B cell (primary cell): ENCODE data around the gene MRTFB. TPM values are rescaled to one million over a fixed set of nuclear protein-coding genes. Genes with fewer than 3 reads are reported as not detected.

ENCODE experiments used
- ATAC-seq: fragments of 200-7000 bp; cut with Tn5 transposase; one replicate; pipeline ENCODE4 v1.10.0; 2021; ENCODE audit warnings: low read depth, mild to moderate bottlenecking, moderate number of reproducible peaks, moderate library complexity
- CTCF ChIA-PET: fragments of 350-600 bp; sonication (Branson Sonifier 250); formaldehyde crosslinking; loops from one replicate; lab custom pipeline; 2021; ENCODE audit warnings: antibody characterized with exemption, inconsistent platforms; lab: Charles Lee
- POLR2A ChIA-PET: fragments of 350-600 bp; sonication (Branson Sonifier 250); formaldehyde crosslinking; loops from one replicate; lab custom pipeline; 2021; ENCODE audit warnings: antibody characterized with exemption; lab: Charles Lee
- DNase-seq: peaks from one replicate; pipeline ENCODE4 v3.0.0; 2013
- H2AFZ ChIP-seq: 2 replicates; pipeline ENCODE4 v1.6.1; 2012; ENCODE audit warnings: mild to moderate bottlenecking, low read depth, low read length; ENCODE audit not compliant: insufficient read depth, poor library complexity, severe bottlenecking
- H3K27ac ChIP-seq, 2 donors: 1 replicate in 1 of 2; 2 replicates in 1 of 2; pipeline ENCODE4 v1.5.1; 2012 to 2013; ENCODE audit warnings: low read length in 2 of 2, mild to moderate bottlenecking in 2 of 2, moderate library complexity in 1 of 2
- H3K27me3 ChIP-seq, 4 experiments: fragments of 200-600 bp in 1 of 4; sonication (generic) in 1 of 4; replicated peaks in 1 of 4; 1 replicate in 2 of 4; 2 replicates in 2 of 4; pipeline versions ENCODE4 v1.6.1 to v1.7.0; 2013 to 2016; ENCODE audit warnings: low read length in 3 of 4, mild to moderate bottlenecking in 2 of 4, mixed read lengths in 1 of 4, moderate library complexity in 1 of 4; ENCODE audit not compliant: insufficient read depth in 4 of 4, control insufficient read depth in 3 of 4; ENCODE audit errors: control extremely low read depth in 1 of 4
- H3K36me3 ChIP-seq, 2 experiments: replicated peaks in 1 of 2; 1 replicate in 1 of 2; 2 replicates in 1 of 2; pipeline versions ENCODE4 v1.6.1 to v1.7.1; 2013; ENCODE audit warnings: low read length in 1 of 2; ENCODE audit not compliant: insufficient read depth in 2 of 2, control insufficient read depth in 1 of 2; ENCODE audit errors: control extremely low read depth in 1 of 2, extremely low read depth in 1 of 2
- H3K4me1 ChIP-seq, 2 donors: fragments of 200-600 bp in 1 of 2; sonication (generic) in 1 of 2; 1 replicate in 1 of 2; 2 replicates in 1 of 2; pipeline versions ENCODE4 v1.5.1 to v1.6.1; 2013 to 2017; ENCODE audit warnings: low read length in 2 of 2; ENCODE audit not compliant: control insufficient read depth in 2 of 2, insufficient read depth in 2 of 2
- H3K4me2 ChIP-seq: replicated peaks from 2 replicates; pipeline ENCODE3; 2012; ENCODE audit warnings: mild to moderate bottlenecking, low read depth, low read length; ENCODE audit not compliant: poor library complexity, severe bottlenecking
- H3K4me3 ChIP-seq, 5 experiments: fragments of 200-600 bp in 1 of 5; sonication (generic) in 1 of 5; 1 replicate in 3 of 5; 2 replicates in 2 of 5; pipeline versions ENCODE4 v1.5.1 to v1.7.0; 2011 to 2016; ENCODE audit warnings: low read length in 4 of 5, mild to moderate bottlenecking in 4 of 5, low read depth in 2 of 5, control low read depth in 1 of 5, moderate library complexity in 1 of 5; ENCODE audit not compliant: insufficient read depth in 1 of 5; ENCODE audit errors: control extremely low read depth in 1 of 5, extremely low read depth in 1 of 5
- H3K79me2 ChIP-seq: fragments of 200-600 bp; sonication (generic); one replicate; pipeline ENCODE4 v1.6.0; 2016; ENCODE audit warnings: low read length; ENCODE audit not compliant: control insufficient read depth, insufficient read depth
- H3K9ac ChIP-seq: fragments of 200-600 bp; sonication (generic); 2 replicates; pipeline ENCODE4 v1.6.1; 2017; ENCODE audit warnings: mild to moderate bottlenecking, low read length, moderate library complexity
- H3K9me3 ChIP-seq, 3 donors: one replicate each; pipeline versions ENCODE4 v1.6.1 to v1.7.1; 2013; ENCODE audit warnings: low read length in 2 of 3; ENCODE audit not compliant: control insufficient read depth in 2 of 3, insufficient read depth in 1 of 3; ENCODE audit errors: control extremely low read depth in 1 of 3
- H4K20me1 ChIP-seq: 2 replicates; pipeline ENCODE4 v1.6.0; 2012; ENCODE audit warnings: mild to moderate bottlenecking, low read length; ENCODE audit not compliant: insufficient read depth, control insufficient read depth, poor library complexity, severe bottlenecking
- H3K27ac Mint-ChIP-seq: one replicate; pipeline ENCODE4 v1.8.0; 2021; ENCODE audit warnings: mixed read lengths
- H3K27me3 Mint-ChIP-seq: one replicate; pipeline ENCODE4 v1.8.0; 2021; ENCODE audit warnings: mixed read lengths
- H3K4me1 Mint-ChIP-seq: one replicate; pipeline ENCODE4 v1.8.0; 2021; ENCODE audit warnings: mixed read lengths
- H3K4me3 Mint-ChIP-seq: one replicate; pipeline ENCODE4 v1.8.0; 2021; ENCODE audit warnings: mixed read lengths
- H3K9me3 Mint-ChIP-seq: one replicate; pipeline ENCODE4 v1.8.0; 2022; ENCODE audit warnings: mixed read lengths; ENCODE audit not compliant: insufficient read depth
- EZH2 ChIP-seq: IDR thresholded peaks from 2 replicates; pipeline ENCODE4 v1.6.1; 2012; ENCODE audit warnings: borderline replicate concordance, low read depth, mild to moderate bottlenecking, moderate library complexity, low read length; ENCODE audit not compliant: insufficient read depth, poor library complexity, severe bottlenecking
- whole genome bisulfite sequencing: methylation state at CpG from one replicate; pipeline ENCODE4 v1.1.5; 2013; ENCODE audit warnings: missing lambda C conversion rate; ENCODE audit not compliant: insufficient coverage; 5-methylcytosine and 5-hydroxymethylcytosine counted together
- intact Hi-C: fragments of 100-400 bp; cut with micrococcal nuclease; formaldehyde crosslinking; loops from one replicate; pipeline ENCODE4 v1.10.0; 2022
- polyA plus RNA-seq: library from polyadenylated mRNA; depleted of rRNA; stranded (reverse); fragments of >200 nt; gene quantifications from 2 replicates; pipeline ENCODE4 v1.2.3, GENCODE V29; 2012
- total RNA-seq, 2 donors: library from RNA; stranded (reverse); fragments of 120-200 nt in 1 of 2; gene quantifications; 1 replicate in 1 of 2; 2 replicates in 1 of 2; pipeline versions ENCODE4 v1.2.3 to v1.2.4, GENCODE V29; 2013 to 2022
- TF ChIP-seq, protein P1 (sequence below): fragments of 200-600 bp; IDR thresholded peaks from one replicate; pipeline ENCODE4 v1.8.0; 2022; ENCODE audit warnings: antibody characterized with exemption, mild to moderate bottlenecking

Gene MRTFB
- total and polyA plus RNA-seq, 2 donors (not counting 1 experiment from before 2014, with no cell fraction given): 6.6 to 39.5 TPM

DNA sequence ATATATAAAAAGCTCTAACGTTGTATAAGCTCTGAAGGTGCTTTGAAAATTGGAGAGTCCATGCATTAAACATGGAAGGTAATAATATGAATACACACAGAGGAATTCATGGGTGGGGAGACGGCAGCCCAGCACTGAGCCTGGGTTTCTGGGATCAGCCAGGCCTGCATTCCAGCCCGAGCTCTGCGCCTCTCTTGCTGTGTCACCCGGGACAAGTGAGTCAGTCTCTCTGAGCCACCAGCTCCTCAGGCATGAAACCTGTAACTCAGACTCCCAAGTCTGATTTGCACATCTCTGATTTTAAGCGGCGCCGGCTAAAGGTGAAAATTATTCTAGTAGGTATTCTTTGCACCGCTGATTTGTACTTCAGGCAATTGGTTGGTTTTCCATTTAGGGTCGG, 238.8 kb downstream of the MRTFB start:
- TF ChIP-seq EZH2: no peak
- TF ChIP-seq, protein P1, sequence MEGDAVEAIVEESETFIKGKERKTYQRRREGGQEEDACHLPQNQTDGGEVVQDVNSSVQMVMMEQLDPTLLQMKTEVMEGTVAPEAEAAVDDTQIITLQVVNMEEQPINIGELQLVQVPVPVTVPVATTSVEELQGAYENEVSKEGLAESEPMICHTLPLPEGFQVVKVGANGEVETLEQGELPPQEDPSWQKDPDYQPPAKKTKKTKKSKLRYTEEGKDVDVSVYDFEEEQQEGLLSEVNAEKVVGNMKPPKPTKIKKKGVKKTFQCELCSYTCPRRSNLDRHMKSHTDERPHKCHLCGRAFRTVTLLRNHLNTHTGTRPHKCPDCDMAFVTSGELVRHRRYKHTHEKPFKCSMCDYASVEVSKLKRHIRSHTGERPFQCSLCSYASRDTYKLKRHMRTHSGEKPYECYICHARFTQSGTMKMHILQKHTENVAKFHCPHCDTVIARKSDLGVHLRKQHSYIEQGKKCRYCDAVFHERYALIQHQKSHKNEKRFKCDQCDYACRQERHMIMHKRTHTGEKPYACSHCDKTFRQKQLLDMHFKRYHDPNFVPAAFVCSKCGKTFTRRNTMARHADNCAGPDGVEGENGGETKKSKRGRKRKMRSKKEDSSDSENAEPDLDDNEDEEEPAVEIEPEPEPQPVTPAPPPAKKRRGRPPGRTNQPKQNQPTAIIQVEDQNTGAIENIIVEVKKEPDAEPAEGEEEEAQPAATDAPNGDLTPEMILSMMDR: no peak
- Mint-ChIP-seq H3K4me3 (peak overlapping the region; percentile 30), H3K27ac (no peak overlapping the region), H3K27me3 (peaks cover 4% of the 10 kb centered on the region), H3K9me3 (no peaks in the 10 kb centered on the region), H3K4me1 (peaks cover 23% of the 10 kb centered on the region)
- H3K9me3 ChIP-seq: peaks cover 0 to 9% (median 0%) of the 10 kb centered on the region in 3 donors
- H3K27me3 ChIP-seq: peaks cover 0 to 5% (median 1%) of the 10 kb centered on the region in 4 experiments
- H3K4me3 ChIP-seq: peak overlapping the region in 1 of 5 experiments; percentile 61
- no peak for DNase-seq
- no peak for ATAC-seq
- ChIA-PET POLR2A (interaction anchor here (0.5 to 1.1 kb wide), 4 partner anchors 23 to 67 kb away, joined by 6 to 9 read pairs (median 8); no protein-coding TSS in a partner anchor), CTCF (interaction anchor here (2.0 to 2.9 kb wide), 3 partner anchors 10 to 218 kb away, joined by 5 to 11 read pairs (median 10); no protein-coding TSS in a partner anchor)
- H3K36me3 ChIP-seq: no peaks in the 10 kb centered on the region
- 81% methylated on average over 5 of the region's 10 CpGs for WGBS
- intact Hi-C loops: loop anchor here (10.0 kb wide), 1 partner anchor 95 kb away; no protein-coding TSS in a partner anchor
- H3K79me2 ChIP-seq: no peaks in the 10 kb centered on the region
- H3K9ac ChIP-seq: no peak overlapping the region
- no peak overlapping the region for H3K27ac ChIP-seq
- H3K4me2 ChIP-seq: peak overlapping the region; percentile 73
- H3K4me1 ChIP-seq: peaks cover 22 to 27% of the 10 kb centered on the region in 2 donors
- no peaks in the 10 kb centered on the region for H4K20me1 ChIP-seq
- no peak overlapping the region for H2AFZ ChIP-seq

DNA sequence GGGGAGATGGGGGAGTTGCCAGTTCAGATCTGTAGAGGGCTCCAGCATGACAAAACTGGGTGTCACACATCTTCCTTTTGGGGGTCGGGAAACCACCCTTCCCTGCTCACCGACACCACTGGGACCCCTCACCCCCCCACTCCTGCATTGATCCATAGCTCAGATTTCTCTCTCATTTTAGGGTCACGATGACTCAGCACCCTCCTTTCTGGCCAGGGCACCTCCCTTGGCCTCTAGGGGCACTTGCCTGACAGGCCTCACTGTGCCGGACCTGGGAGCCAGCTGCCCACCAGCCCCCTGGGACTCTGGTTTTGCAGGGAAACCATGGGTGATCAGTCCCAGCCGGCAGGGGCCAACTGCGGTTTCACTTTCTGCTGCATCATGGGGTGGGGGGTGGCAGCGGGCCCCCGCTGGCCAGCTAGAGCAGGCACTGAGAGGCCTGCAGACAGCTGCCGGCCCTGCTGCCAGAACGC, 239.4 kb downstream of the MRTFB start:
- H3K4me1 Mint-ChIP-seq: peaks cover 23% of the 10 kb centered on the region
- Histone ChIP-seq H3K79me2 (no peaks in the 10 kb centered on the region), H3K27ac (no peak overlapping the region), H3K4me3 (no peak overlapping the region), H3K9ac (no peak overlapping the region), H3K9me3 (peaks cover 0 to 9% (median 0%) of the 10 kb centered on the region in 3 donors), H3K27me3 (peaks cover 0 to 5% (median 0%) of the 10 kb centered on the region in 4 experiments), H3K36me3 (no peaks in the 10 kb centered on the region), H4K20me1 (no peaks in the 10 kb centered on the region), H2AFZ (no peak overlapping the region), H3K4me2 (peak overlapping the region; percentile 57), H3K4me1 (peaks cover 22 to 27% of the 10 kb centered on the region in 2 donors)
- H3K27ac Mint-ChIP-seq: no peak overlapping the region
- intact Hi-C loops: no loop called here
- no peaks in the 10 kb centered on the region for H3K9me3 Mint-ChIP-seq
- peaks cover 4% of the 10 kb centered on the region for H3K27me3 Mint-ChIP-seq
- DNase-seq: peak; percentile 28
- TF ChIP-seq, protein P1: no peak
- no peak for TF ChIP-seq EZH2
- ChIA-PET POLR2A (interaction anchor here (0.6 to 1.1 kb wide), 3 partner anchors 18 to 393 kb away, joined by 3 to 8 read pairs (median 6); no protein-coding TSS in a partner anchor), CTCF (interaction anchor here (2.0 to 2.9 kb wide), 3 partner anchors 11 to 218 kb away, joined by 5 to 11 read pairs (median 10); no protein-coding TSS in a partner anchor)
- 6% methylated on average over 7 of the region's 10 CpGs for WGBS
- peak overlapping the region; percentile 54 for H3K4me3 Mint-ChIP-seq
- ATAC-seq: peak; percentile 62
